DOHH2 (cell line): ENCODE data around the gene PAGR1.

ENCODE experiments used
- CTCF ChIP-seq: fragments of 200-600 bp; sonication (generic); IDR thresholded peaks from one replicate; pipeline ENCODE4 v1.5.1; 2014; ENCODE audit warnings: antibody characterized with exemption, mild to moderate bottlenecking, low read depth, low read length; ENCODE audit not compliant: poor library complexity, severe bottlenecking
- EZH2phosphoT487 ChIP-seq: fragments of 200-600 bp; sonication (generic); IDR thresholded peaks from 2 replicates; pipeline ENCODE4 v1.6.1; 2017; ENCODE audit warnings: borderline replicate concordance, mild to moderate bottlenecking, antibody characterized with exemption, low read length, moderate library complexity, mixed read lengths

DNA sequence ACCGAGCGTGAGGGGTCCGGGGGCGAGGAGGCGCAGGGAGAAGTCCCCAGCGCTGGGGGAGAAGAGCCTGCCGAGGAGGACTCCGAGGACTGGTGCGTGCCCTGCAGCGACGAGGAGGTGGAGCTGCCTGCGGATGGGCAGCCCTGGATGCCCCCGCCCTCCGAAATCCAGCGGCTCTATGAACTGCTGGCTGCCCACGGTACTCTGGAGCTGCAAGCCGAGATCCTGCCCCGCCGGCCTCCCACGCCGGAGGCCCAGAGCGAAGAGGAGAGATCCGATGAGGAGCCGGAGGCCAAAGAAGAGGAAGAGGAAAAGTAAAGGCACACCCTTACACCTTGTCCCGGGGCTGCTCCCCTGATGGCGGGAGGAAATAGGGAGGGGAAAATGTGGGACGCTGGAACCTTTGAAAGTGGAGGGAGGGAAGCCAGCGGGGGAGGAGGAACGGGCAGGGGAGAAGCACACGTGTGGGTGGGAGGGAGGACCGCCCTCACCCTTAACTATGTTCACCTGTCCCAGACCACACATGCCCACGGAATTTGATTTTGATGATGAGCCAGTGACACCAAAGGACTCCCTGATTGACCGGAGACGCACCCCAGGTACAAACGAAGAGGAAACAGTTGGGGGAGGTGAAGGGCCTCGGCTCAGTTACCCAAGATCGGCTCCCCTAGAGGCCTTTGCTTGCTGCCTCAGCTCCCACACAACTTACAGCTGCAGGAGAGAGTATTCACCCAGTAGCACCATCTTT, 916 bp downstream of the PAGR1 start:
- TF ChIP-seq CTCF = peak; percentile 51
- no peak for TF ChIP-seq EZH2phosphoT487
